Glutamatergic neuron (in vitro differentiated cells): Measurements from ENCODE around the gene ARHGAP20. TPM values are rescaled to one million over a fixed set of nuclear protein-coding genes. Genes with fewer than 3 reads are reported as not detected.

Experiments used
- DNase-seq: peaks from one replicate; pipeline ENCODE4 v3.0.0; 2022
- H3K27ac Mint-ChIP-seq: one replicate; pipeline ENCODE4 v1.8.0; 2020; ENCODE audit warnings: mild to moderate bottlenecking, mixed read lengths, inconsistent platforms; ENCODE audit not compliant: unreplicated experiment
- H3K27me3 Mint-ChIP-seq: one replicate; pipeline ENCODE4 v1.8.0; 2020; ENCODE audit warnings: mild to moderate bottlenecking, moderate library complexity, mixed read lengths, inconsistent platforms; ENCODE audit not compliant: unreplicated experiment
- H3K36me3 Mint-ChIP-seq: one replicate; pipeline ENCODE4 v1.8.0; 2020; ENCODE audit warnings: mild to moderate bottlenecking, mixed read lengths, inconsistent platforms; ENCODE audit not compliant: unreplicated experiment
- H3K4me1 Mint-ChIP-seq: one replicate; pipeline ENCODE4 v1.8.0; 2020; ENCODE audit warnings: mild to moderate bottlenecking, low read depth, mixed read lengths, inconsistent platforms; ENCODE audit not compliant: unreplicated experiment
- H3K4me3 Mint-ChIP-seq: one replicate; pipeline ENCODE4 v1.8.0; 2020; ENCODE audit warnings: mild to moderate bottlenecking, mixed read lengths, inconsistent platforms; ENCODE audit not compliant: unreplicated experiment
- H3K9me3 Mint-ChIP-seq: one replicate; pipeline ENCODE4 v1.8.0; 2020; ENCODE audit warnings: mild to moderate bottlenecking, moderate library complexity, mixed read lengths, inconsistent platforms; ENCODE audit not compliant: unreplicated experiment
- total RNA-seq: library from RNA; stranded (reverse); fragmentation: NEBNext Ultra II Directional; extraction: Animal tissue kit (Norgen Biotek cat#: 25700); gene quantifications from one replicate; pipeline ENCODE4 v1.2.1, GENCODE V29; 2021; ENCODE audit not compliant: unreplicated experiment
- TF ChIP-seq, protein P1 (sequence below): fragments of 200-600 bp; sonication (generic); IDR thresholded peaks from one replicate; pipeline ENCODE4 v1.5.0; 2021; ENCODE audit not compliant: partially characterized antibody, unreplicated experiment

The ARHGAP20 gene
- total RNA-seq, 1 donor from 2014 or later, result not detected

DNA sequence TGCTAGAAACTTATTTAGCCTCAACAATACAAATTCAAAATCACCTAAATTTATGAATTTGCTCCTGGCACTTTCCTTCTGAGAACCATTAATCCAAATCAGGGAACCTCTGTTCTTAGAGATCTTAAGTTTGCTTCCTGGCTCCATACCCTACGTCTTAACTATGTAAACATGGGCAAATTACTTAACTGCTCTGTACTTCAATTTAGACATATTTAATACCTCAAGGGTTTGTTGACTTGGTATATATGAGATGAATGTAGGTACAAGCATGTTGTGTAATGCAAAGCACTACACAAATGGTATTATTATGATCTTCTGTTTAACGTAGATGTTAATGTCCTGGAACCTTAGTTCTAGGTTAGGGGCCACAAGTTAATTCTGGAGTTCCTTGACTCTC, 22.6 kb upstream of the ARHGAP20 start:
- Mint-ChIP-seq H3K27me3 (no peaks in the 10 kb centered on the region), H3K4me3 (no peak overlapping the region), H3K4me1 (no peaks in the 10 kb centered on the region), H3K27ac (no peak overlapping the region), H3K9me3 (no peaks in the 10 kb centered on the region), H3K36me3 (no peaks in the 10 kb centered on the region)
- DNase-seq, result no peak
- TF ChIP-seq, protein P1, sequence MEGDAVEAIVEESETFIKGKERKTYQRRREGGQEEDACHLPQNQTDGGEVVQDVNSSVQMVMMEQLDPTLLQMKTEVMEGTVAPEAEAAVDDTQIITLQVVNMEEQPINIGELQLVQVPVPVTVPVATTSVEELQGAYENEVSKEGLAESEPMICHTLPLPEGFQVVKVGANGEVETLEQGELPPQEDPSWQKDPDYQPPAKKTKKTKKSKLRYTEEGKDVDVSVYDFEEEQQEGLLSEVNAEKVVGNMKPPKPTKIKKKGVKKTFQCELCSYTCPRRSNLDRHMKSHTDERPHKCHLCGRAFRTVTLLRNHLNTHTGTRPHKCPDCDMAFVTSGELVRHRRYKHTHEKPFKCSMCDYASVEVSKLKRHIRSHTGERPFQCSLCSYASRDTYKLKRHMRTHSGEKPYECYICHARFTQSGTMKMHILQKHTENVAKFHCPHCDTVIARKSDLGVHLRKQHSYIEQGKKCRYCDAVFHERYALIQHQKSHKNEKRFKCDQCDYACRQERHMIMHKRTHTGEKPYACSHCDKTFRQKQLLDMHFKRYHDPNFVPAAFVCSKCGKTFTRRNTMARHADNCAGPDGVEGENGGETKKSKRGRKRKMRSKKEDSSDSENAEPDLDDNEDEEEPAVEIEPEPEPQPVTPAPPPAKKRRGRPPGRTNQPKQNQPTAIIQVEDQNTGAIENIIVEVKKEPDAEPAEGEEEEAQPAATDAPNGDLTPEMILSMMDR, result no peak

DNA sequence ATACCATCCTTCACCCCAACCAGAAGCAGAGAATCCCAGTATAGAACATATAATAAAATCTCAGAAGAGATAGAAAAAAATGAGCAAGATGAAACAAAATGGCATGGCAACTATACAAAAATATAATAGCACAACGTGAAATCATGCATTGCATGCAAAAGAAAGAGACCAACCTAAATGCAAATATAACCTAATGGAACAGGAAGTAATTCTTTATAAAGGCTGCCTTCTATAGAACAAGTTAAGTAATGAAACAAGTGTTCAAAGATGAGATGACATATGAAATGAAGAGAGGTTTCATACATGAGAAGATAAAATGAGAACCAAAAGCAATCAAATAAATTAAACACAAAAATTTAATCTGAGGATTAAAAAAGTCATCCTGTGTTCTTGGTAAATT, 18.5 kb upstream of the ARHGAP20 start:
- Mint-ChIP-seq H3K36me3 (no peaks in the 10 kb centered on the region), H3K27ac (no peak overlapping the region), H3K27me3 (no peaks in the 10 kb centered on the region), H3K9me3 (no peaks in the 10 kb centered on the region), H3K4me3 (no peak overlapping the region), H3K4me1 (no peaks in the 10 kb centered on the region)
- DNase-seq, result no peak
- TF ChIP-seq, protein P1, result no peak

GRCh38 chr11:110728883-110729282, 16.6 kb upstream of the ARHGAP20 start:
- Mint-ChIP-seq H3K36me3 (no peaks in the 10 kb centered on the region), H3K9me3 (no peaks in the 10 kb centered on the region), H3K27ac (no peak overlapping the region), H3K27me3 (no peaks in the 10 kb centered on the region), H3K4me1 (no peaks in the 10 kb centered on the region), H3K4me3 (no peak overlapping the region)
- no peak for DNase-seq
- TF ChIP-seq, protein P1, result no peak

- Mint-ChIP-seq H3K4me1 (no peaks in the 10 kb centered on the region), H3K4me3 (no peak overlapping the region), H3K9me3 (no peaks in the 10 kb centered on the region), H3K27ac (no peak overlapping the region), H3K27me3 (no peaks in the 10 kb centered on the region), H3K36me3 (no peaks in the 10 kb centered on the region)
- TF ChIP-seq, protein P1, result no peak
- DNase-seq, result no peak
Observed at GRCh38 chr11:110728476-110728875, 16.2 kb upstream of the ARHGAP20 start.

DNA sequence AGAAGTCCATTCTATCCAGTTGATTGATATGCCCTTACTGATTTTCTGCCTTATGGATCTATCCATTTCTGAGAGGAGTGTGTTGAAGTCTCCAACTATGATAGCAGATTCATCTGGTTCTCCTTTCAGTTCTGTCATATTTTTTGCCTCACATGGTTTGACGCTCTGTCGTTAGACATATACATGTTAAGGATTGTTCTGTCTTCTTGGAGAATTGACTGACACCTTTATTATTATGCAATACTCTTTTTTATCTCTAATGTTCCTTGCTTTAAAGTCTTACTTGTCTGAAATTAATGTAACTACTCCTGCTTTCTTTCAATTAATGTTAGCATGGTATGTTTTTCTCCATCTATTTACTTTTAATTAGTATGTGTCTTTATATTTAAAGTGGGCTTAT, 12.1 kb upstream of the ARHGAP20 start:
- H3K27ac Mint-ChIP-seq, result no peak overlapping the region
- no peak for DNase-seq
- H3K4me1 Mint-ChIP-seq, result no peaks in the 10 kb centered on the region
- no peaks in the 10 kb centered on the region for H3K36me3 Mint-ChIP-seq
- TF ChIP-seq, protein P1, result no peak
- no peak overlapping the region for H3K4me3 Mint-ChIP-seq
- H3K9me3 Mint-ChIP-seq, result no peaks in the 10 kb centered on the region
- no peaks in the 10 kb centered on the region for H3K27me3 Mint-ChIP-seq
